22Rv1 (cell line): ENCODE results near the gene ZCCHC7.

Experiments used
- H3K27ac ChIP-seq: fragments of 450-650 bp; 2 replicates; pipeline ENCODE4 v1.5.1; 2017
- CTCF ChIP-seq: fragments of 450-650 bp; IDR thresholded peaks from 2 replicates; pipeline ENCODE4 v1.5.1; 2017; ENCODE audit warnings: mild to moderate bottlenecking
- ZFX ChIP-seq: fragments of 450-650 bp; IDR thresholded peaks from 2 replicates; pipeline ENCODE4 v1.6.1; 2017; ENCODE audit warnings: antibody characterized with exemption, borderline replicate concordance

Gene ZCCHC7

GRCh38 chr9:37378613-37379004 is 258.2 kb downstream of the ZCCHC7 start:
- no peak for TF ChIP-seq ZFX
- no peak for TF ChIP-seq CTCF
- H3K27ac ChIP-seq, result no peak overlapping the region

- TF ChIP-seq ZFX (no peak), CTCF (no peak)
- no peak overlapping the region for H3K27ac ChIP-seq
These were observed 259.5 kb downstream of the ZCCHC7 start for GRCh38 chr9:37379835-37380234.

GRCh38 chr9:37380570-37380969 is 260.2 kb downstream of the ZCCHC7 start:
- TF ChIP-seq CTCF (no peak), ZFX (no peak)
- no peak overlapping the region for H3K27ac ChIP-seq

GRCh38 chr9:37381094-37381741 is 260.8 kb downstream of the ZCCHC7 start:
- H3K27ac ChIP-seq, result no peak overlapping the region
- TF ChIP-seq ZFX (no peak), CTCF (no peak)

- no peak for TF ChIP-seq CTCF
- no peak for TF ChIP-seq ZFX
- no peak overlapping the region for H3K27ac ChIP-seq
These were observed 262.0 kb downstream of the ZCCHC7 start for GRCh38 chr9:37382161-37382981.

- H3K27ac ChIP-seq, result no peak overlapping the region
- TF ChIP-seq CTCF, result no peak
These were observed 262.6 kb downstream of the ZCCHC7 start for GRCh38 chr9:37382982-37383357.

GRCh38 chr9:37383393-37383792 is 263.0 kb downstream of the ZCCHC7 start:
- TF ChIP-seq ZFX, result no peak
- no peak for TF ChIP-seq CTCF
- no peak overlapping the region for H3K27ac ChIP-seq
